NCI-H2227 (cell line): ENCODE results near the gene ATG2A.

Source experiments
- DNase-seq: peaks from one replicate; lab custom pipeline; 2025; ENCODE audit not compliant: unreplicated experiment; lab: John Stamatoyannopoulos, UW

Gene ATG2A

DNA sequence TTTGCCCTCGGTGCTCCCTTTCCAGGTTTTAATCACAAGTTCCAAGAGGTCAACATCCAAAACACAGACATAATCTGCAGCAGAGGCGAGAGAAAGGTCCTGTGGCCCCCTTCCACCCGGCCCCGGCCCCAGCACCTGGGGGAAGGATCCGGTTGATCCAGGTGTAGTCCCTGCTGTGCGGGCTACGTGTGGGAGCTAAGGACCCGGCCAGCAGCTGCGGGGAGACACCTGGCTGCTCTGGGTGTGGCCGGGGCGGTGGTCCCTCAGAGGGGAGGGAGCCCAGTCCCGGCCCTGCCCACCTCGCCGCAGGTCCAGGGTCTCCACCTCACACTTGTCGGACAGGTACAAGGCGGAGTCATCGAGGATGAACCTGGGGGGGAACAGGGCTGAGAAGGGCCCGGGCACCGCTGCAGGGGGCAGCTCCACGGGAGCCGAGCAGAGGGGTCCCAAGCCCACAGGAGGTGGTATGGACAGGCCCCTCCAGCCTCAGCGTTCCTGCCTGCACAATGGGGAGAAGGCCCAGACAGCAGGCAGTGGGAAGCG lies 13.6 kb downstream of the ATG2A start:
- DNase-seq, result no peak

DNA sequence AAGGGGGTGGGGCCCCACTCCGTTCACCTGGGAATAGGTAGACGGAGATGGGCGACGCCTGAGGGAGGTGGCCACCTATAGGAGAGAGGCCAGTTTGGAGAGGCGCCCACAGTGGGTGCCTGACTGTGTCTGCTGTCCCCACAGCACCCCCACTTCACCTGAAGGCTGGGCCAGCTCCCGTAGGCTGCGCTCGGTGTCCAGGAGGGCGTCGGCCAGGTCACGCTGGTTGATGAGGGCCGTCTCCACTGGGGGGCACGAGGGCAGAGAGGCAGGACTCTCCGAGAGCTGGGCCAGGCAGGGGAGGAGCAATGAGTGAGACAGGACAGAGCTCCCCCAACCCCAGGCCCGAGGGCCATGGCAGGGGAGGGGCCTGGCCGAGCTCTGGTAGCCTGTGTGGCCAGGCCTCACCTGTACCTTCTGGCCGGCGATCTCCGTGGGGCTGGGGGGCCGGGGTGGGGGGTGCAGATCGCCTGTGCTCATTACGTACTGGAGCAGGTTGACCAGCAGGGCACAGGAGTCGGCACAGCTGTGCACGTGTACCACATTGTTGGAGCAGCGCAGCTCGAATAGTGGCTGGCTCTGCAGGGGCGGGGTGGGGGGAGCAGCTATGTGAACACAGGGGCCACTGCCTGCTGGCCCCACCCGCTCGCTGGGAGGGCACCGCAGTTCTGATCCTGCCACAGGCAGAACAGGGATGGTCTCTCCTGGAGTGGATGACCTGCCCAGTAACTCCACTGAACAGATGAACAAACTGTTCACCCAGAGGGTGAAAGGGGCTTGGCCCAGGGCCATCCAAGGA lies 14.7 kb downstream of the ATG2A start:
- DNase-seq, result no peak

- DNase-seq, result no peak
Measured at GRCh38 chr11:64900774-64901173, 16.2 kb downstream of the ATG2A start.

DNA sequence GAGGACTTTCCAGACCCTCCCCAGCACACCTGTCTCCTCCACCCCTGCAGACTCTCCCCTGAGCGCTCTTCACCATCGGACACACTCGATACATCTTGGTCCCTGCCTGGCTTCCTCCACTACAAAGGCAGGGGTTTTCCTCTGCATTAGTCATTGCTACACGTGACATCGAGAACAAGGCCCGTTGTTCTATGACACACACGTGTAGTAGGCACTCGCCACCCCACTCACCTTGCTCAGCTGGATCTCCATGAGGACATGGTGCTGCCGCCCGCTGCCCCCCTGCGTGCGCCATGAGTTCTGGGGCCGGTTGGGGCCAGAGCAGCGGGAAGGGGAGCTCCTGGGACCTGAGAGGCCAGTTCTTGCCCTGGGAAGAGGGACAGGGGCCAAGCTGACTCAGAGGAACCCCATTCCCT lies 16.7 kb downstream of the ATG2A start:
- DNase-seq, result no peak

DNA sequence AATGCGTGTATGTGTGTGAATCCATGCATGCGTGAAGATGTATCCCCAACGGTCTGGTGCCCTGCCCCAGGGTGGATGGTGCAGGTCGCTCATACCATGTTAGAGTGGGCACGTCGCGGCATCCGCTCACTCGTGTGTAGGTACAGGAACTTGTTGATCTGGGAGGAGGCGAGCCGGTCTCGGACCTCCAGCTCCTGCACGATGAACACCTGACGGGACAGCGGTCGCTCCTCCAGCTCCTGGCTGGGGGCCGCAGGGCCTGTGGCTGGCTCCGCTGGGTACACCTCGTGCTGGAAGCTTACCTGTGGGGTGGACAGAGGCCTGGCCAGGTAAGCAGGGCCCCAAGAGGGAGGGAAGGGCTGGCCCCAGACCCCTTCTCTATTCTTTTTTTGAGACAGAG lies 18.5 kb downstream of the ATG2A start:
- DNase-seq, result no peak

- no peak for DNase-seq
Measured at GRCh38 chr11:64898076-64898445, 18.9 kb downstream of the ATG2A start.

DNA sequence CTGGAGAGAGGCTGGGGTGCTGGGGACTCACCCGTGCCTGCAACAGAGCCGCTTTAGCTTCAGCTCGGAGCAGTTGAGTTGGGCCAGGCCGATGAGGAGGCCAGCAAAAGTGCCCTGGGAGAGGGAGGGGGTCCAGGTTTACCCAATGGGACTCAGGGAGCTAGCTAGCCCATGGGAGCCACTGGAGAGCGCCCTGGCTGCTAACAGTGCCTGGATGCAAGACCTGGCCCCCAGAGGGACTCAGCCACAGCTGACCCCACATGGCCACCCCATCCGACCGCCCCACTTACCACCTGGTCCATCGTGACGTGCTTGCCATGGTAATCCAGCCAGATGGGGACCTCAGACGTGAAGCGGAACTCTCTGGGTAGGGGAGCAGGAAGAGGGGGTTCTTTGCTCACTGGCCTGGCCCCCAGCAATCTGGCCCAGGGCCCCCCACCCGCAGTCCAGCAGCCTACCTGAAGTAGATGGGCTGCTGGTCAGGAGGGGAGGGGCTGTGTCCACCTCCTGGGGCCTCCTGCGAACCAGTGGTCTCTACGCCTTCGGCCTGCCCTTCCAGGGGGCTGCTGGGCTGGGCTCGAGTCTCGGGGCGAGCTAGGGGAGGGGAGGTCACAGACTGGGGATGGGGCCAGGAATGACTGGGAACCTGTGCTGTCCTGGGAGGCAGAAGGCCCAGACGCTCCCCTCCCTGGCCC lies 19.5 kb downstream of the ATG2A start:
- DNase-seq, result no peak

- DNase-seq, result no peak
Measured at GRCh38 chr11:64896448-64897022, 20.5 kb downstream of the ATG2A start.

GRCh38 chr11:64894812-64895452 lies 22.1 kb downstream of the ATG2A start:
- DNase-seq, result no peak

GRCh38 chr11:64894070-64894811 lies 22.8 kb downstream of the ATG2A start:
- peak; percentile 55 for DNase-seq

DNA sequence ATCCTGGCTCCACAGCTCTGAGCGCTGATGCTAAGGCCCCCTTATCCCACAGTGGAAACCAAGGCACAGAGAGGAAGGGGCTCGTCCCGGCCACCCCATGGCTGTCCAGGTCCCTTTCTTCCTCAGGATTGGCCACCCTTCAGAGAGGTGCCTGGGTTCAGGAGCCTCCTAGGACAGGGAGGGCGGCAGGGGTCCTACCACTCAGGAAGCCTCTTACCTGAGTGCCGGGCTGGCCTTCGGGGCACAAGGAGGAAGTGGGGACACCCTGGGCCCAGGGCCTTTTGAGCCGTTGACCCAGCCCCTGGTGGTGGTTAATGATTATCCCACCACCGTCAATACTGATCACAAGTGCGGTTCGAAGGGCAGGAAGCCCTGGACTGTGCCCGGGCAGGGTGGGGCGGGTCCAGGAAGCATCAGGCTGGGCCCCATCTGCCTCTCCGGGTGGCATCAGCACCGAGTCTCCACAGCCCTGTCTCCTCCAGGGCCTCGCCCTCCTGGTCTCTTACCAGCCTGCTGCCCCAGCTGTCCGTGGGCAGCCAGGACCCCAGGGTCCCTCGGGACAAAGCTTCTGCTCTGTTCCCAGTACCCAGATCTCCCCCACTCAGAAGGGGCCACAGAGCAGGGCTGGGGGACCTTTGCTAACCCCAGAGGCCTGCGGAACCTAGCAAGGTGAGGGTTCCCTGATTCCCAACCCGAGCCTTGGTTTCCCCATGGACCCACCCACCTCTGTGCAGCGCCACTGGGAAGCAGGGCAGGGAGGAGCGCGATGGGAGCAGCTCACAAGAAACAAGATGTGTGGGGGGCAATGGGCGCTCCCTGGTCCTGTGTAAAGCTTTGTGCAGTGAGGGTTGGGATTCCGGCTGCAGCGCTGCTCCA lies 23.6 kb downstream of the ATG2A start:
- DNase-seq, result no peak

- DNase-seq, result no peak
Measured at GRCh38 chr11:64892838-64893193, 24.2 kb downstream of the ATG2A start.

DNA sequence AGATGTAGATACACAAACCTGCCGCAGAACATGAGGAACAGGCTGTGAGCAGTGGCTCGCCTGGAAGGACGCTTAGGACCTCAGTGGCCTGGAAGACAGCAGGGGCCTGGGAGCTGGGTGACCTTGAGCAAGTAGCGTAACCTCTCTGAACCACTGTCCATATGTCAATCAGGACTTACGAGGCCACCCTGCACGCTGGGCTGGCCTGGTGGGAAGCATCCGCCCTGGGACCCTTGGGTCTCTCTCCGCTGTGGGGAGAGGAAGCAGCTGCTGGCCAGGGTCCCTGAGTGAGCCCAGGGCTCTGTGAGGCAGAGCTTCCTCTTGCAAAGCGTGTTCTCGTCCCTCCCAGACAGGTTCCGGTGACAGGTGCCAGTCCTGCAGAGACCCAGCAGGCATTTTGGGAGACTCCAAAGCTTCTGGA lies 24.6 kb downstream of the ATG2A start:
- no peak for DNase-seq

- no peak for DNase-seq
Measured at GRCh38 chr11:64891880-64892279, 25.1 kb downstream of the ATG2A start.

- no peak for DNase-seq
Measured at GRCh38 chr11:64891215-64891848, 25.7 kb downstream of the ATG2A start.

GRCh38 chr11:64890522-64890939 lies 26.5 kb downstream of the ATG2A start:
- DNase-seq, result no peak

DNA sequence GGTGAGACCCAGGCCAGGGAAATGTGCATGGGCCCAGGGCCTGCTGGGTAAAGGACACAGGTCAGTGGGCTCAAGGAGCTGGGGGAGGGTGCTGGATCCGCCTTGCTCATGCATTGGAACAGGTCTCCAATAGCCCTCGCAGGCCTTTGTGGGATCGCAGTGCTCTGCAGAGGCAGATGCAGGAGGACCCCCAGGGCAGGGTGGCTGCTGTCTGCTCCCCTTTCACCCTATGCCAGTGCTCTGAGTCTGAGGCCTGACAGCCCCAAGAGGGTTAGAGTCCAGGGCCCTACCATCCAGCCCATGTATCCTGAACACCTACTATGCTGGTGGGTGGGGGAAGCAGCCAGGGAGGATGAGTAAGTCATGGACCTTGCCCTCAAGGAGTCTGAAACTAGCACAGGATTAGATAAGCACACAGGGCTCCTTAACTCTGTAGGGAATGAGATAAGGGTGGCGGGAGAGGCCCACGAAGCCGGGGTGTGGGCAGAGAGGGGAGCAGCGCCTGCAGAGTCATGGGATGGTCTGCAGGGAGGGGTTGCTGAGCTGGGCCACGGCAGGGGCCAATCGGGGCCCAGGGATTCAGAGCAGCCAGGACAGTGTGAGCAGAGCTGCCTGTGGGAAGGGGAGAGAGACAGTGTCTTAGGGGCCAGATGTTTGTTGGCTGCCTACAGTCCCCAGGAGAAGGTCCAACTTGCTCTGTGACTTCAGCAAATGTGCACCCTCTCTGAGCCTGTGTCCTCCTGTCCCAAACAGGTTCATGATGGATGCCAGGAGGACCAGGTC lies 28.1 kb downstream of the ATG2A start:
- no peak for DNase-seq

DNA sequence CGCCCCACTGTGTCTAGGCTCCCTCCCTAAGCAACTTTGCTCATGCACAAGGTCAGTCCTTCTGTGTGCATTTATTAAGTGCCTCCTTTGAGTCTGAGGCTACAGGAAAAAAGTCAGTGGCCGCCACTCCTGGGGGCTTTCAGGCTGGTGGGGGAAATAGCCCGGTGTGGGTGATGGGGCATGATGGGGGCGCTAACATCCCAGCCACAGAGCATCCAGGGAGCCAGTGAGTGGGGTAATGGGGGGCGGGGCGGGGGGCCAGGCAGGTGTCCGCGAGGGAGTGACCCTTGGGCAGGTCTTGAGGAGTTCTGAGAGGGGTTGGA lies 28.6 kb downstream of the ATG2A start:
- no peak for DNase-seq
